GM23248 (cell line): Measurements from ENCODE around the gene BCL7A. TPM values are rescaled to one million over a fixed set of nuclear protein-coding genes. Genes with fewer than 3 reads are reported as not detected.
A peak's percentile ranks its signal among the peaks of the same experiment; 100 is the strongest.

Source experiments
- DNase-seq: peaks from one replicate; pipeline ENCODE4 v3.0.0-alpha.2; 2015
- H2AFZ ChIP-seq: fragments of 200-600 bp; sonication (generic); 2 replicates; pipeline ENCODE4 v1.6.1; 2016; ENCODE audit warnings: antibody characterized with exemption
- H3F3A ChIP-seq: fragments of 200-600 bp; sonication (generic); 2 replicates; pipeline ENCODE4 v1.6.1; 2016; ENCODE audit warnings: mild to moderate bottlenecking, antibody characterized with exemption, mixed run types; ENCODE audit not compliant: insufficient read depth
- H3K27ac ChIP-seq: fragments of 200-600 bp; sonication (generic); 2 replicates; pipeline ENCODE4 v1.5.1; 2016; ENCODE audit warnings: mild to moderate bottlenecking
- H3K27me3 ChIP-seq: fragments of 200-600 bp; sonication (generic); replicated peaks from 2 replicates; pipeline ENCODE4 v1.6.1; 2016; ENCODE audit warnings: mild to moderate bottlenecking; ENCODE audit not compliant: insufficient read depth
- H3K36me3 ChIP-seq: fragments of 200-600 bp; sonication (generic); 2 replicates; pipeline ENCODE4 v1.6.1; 2016; ENCODE audit warnings: low read depth, mild to moderate bottlenecking
- H3K4me1 ChIP-seq: fragments of 200-600 bp; sonication (generic); 2 replicates; pipeline ENCODE4 v1.6.1; 2016; ENCODE audit warnings: mild to moderate bottlenecking; ENCODE audit not compliant: insufficient read depth
- H3K4me2 ChIP-seq: fragments of 200-600 bp; sonication (generic); one replicate; pipeline ENCODE4 v1.6.1; 2016; ENCODE audit warnings: mild to moderate bottlenecking; ENCODE audit not compliant: unreplicated experiment
- H3K4me3 ChIP-seq: fragments of 200-600 bp; sonication (generic); 2 replicates; pipeline ENCODE4 v1.5.1; 2016; ENCODE audit warnings: mild to moderate bottlenecking
- H3K79me2 ChIP-seq: fragments of 200-600 bp; sonication (generic); 2 replicates; pipeline ENCODE4 v1.6.1; 2016; ENCODE audit warnings: mild to moderate bottlenecking; ENCODE audit not compliant: insufficient read depth
- H3K9ac ChIP-seq: fragments of 200-600 bp; sonication (generic); 2 replicates; pipeline ENCODE4 v1.6.1; 2016; ENCODE audit warnings: mild to moderate bottlenecking
- H3K9me2 ChIP-seq: fragments of 200-600 bp; sonication (generic); 2 replicates; pipeline ENCODE4 v1.6.1; 2016; ENCODE audit warnings: mixed run types, mild to moderate bottlenecking, moderate library complexity; ENCODE audit not compliant: insufficient read depth
- H3K9me3 ChIP-seq: fragments of 200-600 bp; sonication (generic); one replicate; pipeline ENCODE4 v1.6.1; 2017; ENCODE audit warnings: low read depth
- H4K20me1 ChIP-seq: fragments of 200-600 bp; sonication (generic); 2 replicates; pipeline ENCODE4 v1.6.0; 2016; ENCODE audit not compliant: insufficient read depth
- EZH2 ChIP-seq: fragments of 200-600 bp; sonication (generic); IDR thresholded peaks from 2 replicates; pipeline ENCODE4 v1.6.1; 2018; ENCODE audit warnings: antibody characterized with exemption, mild to moderate bottlenecking; ENCODE audit not compliant: insufficient read depth, poor library complexity, severe bottlenecking
- EZH2phosphoT487 ChIP-seq: fragments of 200-600 bp; sonication (generic); IDR thresholded peaks from 2 replicates; pipeline ENCODE4 v1.6.1; 2018; ENCODE audit warnings: antibody characterized with exemption, moderate library complexity, mild to moderate bottlenecking, low read depth; ENCODE audit not compliant: insufficient read depth
- WGBS, 2 experiments: methylation state at CpG; one replicate each; pipeline ENCODE4 v1.1.6; 2015 to 2017; ENCODE audit warnings: low lambda C conversion rate in 2 of 2, low coverage in 1 of 2; ENCODE audit errors: missing lambda C conversion rate in 2 of 2; 5-methylcytosine and 5-hydroxymethylcytosine counted together
- in situ Hi-C: fragments of 300-500 bp; cut with MboI; formaldehyde crosslinking; loops from 2 replicates; pipeline ENCODE4 v1.15.0; 2020
- polyA plus RNA-seq: library from polyadenylated mRNA; unstranded; fragments of >200 nt; fragmentation: Nextera tagmentation; extraction: Ambion mirVana; gene quantifications from 2 replicates; pipeline ENCODE4 v1.2.1, GENCODE V29; 2016
- total RNA-seq: library from RNA; depleted of rRNA; stranded (reverse); fragments of >200 nt; shearing (Covaris generic); gene quantifications from 2 replicates; pipeline ENCODE4 v1.2.3, GENCODE V29; 2014; rRNA removed

Gene BCL7A
- total RNA-seq (3.4 and 4.2 TPM in 2 replicates), polyA plus RNA-seq (2.7 and 3.0 TPM in 2 replicates)

DNA sequence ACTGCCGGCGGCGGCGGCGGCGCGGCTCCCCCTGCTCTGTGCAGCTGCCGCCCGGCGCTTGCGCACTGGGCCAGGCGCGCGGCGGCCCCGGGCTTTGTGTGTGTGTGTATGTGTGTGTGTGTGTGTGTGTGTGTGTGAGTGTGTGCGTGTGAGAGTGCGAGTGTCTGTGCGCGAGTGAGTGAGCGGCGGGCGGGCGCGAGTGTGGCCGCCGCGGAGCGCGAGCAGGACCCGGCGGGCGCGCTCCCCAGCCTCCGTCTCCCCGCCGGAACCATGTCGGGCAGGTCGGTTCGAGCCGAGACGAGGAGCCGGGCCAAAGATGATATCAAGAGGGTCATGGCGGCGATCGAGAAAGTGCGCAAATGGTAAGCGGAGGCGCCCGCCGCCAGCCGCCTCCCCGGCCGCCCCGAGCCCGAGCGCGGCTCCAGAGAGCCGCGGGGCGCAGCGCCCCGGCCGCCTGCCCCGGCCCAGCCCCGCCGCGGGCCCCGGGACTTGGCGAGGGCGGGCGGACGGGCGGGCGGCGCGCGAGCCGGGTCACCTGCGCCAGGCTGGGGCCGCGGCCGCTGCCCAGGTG is at the start of gene BCL7A:
Gene BCL7A (plus strand): TSS at position 63 of the 571 bp plus-strand sequence. CDS start 208 bp downstream, at position 271.
- Histone ChIP-seq H3K36me3 (no peaks in the 10 kb centered on the region), H3F3A (no peaks in the 10 kb centered on the region), H2AFZ (peak within 1 kb of the TSS; percentile 84), H3K4me1 (0 out of 2 replicates have a peak, but pooled peaks cover 5% of the 10 kb centered on the region), H3K9me2 (no peaks in the 10 kb centered on the region), H3K4me2 (peak within 1 kb of the TSS; percentile 93), H3K4me3 (peak within 1 kb of the TSS; percentile 74), H3K27ac (no peak within 1 kb of the TSS), H3K9me3 (no peaks in the 10 kb centered on the region), H3K79me2 (peaks cover 7% of the 10 kb centered on the region; the same call in 1 of the 2 replicates), H3K27me3 (peaks cover 4% of the 10 kb centered on the region; the same call in 1 of the 2 replicates), H3K9ac (peak within 1 kb of the TSS; percentile 75), H4K20me1 (no peaks in the 10 kb centered on the region)
- in situ Hi-C loops, result no loop called here
- peak; percentile 77 for DNase-seq
- 1 to 10% methylated on average over 2 to 72 of the region's 83 CpGs for WGBS, 2 experiments
- no peak for TF ChIP-seq EZH2
- no peak for TF ChIP-seq EZH2phosphoT487

DNA sequence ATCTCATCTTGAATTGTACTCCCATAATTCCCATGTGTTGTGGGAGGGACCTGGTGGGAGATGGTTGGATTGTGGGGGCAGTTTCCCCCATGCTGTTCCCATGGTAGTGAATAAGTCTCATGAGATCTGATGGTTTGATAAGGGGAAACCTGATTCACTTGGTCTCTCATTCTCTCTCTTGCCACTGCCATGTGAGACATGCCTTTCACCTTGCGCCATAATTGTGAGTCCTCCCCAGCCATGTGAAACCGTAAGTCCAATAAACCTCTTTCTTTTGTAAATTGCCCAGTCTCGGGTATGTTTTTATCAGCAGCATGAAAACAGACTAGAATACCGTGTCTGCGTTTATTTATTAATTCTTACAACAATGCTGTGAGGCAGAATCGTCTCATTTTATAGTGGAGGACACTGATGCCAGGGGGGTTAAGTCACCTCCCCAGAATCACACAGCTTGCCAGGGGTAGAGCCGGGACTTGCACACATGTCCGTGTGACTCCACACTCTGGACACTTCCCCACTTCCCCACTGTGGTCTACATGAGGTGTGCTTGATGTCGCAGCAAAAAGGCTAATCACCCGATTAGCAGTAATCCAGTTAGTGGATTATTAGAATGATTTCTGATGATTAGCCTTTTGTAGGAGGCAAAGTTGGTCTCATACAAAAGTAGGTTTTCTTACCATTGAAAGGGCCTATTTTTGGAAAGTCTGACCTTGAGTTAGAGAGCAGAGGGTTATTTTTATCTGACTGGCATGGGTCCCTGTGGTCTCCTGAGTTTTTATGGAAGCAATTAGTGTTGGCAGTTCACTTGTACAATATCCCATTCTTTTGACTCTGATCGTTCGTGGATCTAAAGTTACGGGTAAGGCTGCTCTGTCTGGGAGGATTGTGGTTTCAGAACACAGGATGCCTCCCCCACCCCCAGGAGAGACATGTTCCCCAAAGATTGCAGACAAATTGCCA is 47.4 kb upstream of the BCL7A start:
- Histone ChIP-seq H4K20me1 (no peaks in the 10 kb centered on the region), H3K4me1 (no peaks in the 10 kb centered on the region), H2AFZ (no peak overlapping the region), H3K9me2 (no peaks in the 10 kb centered on the region), H3K4me3 (no peak overlapping the region), H3F3A (no peaks in the 10 kb centered on the region), H3K9me3 (no peaks in the 10 kb centered on the region), H3K79me2 (no peaks in the 10 kb centered on the region), H3K27ac (no peak overlapping the region), H3K36me3 (no peaks in the 10 kb centered on the region), H3K27me3 (no peaks in the 10 kb centered on the region), H3K4me2 (no peak overlapping the region), H3K9ac (no peak overlapping the region)
- TF ChIP-seq EZH2phosphoT487 (no peak), EZH2 (no peak)
- in situ Hi-C loops, result no loop called here
- whole genome bisulfite sequencing, 2 experiments, result 57 to 62% methylated on average over 13 of the region's 13 CpGs
- no peak for DNase-seq

DNA sequence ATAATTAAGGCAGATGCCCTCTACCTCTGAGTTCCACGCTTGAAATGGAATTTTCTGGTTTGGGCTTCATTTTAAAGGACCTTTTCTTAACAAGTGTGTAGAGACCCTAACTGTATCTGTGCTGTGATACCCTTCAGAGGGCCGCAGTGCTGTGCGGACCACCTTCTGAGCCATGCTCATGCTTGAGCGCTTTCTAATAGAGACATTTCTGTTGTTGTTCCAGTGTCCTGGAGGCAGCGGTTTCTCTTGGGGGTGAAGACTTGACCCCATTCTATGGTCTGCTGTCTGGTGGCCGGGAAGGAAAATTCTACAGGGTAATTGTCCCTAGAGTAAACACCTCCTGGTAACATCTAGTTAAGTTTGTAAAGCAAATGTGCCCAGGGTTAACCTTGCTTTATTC is 46.7 kb upstream of the BCL7A start:
- Histone ChIP-seq H4K20me1 (no peaks in the 10 kb centered on the region), H3K9me2 (no peaks in the 10 kb centered on the region), H3K27ac (no peak overlapping the region), H3K4me2 (no peak overlapping the region), H3K9me3 (no peaks in the 10 kb centered on the region), H3K36me3 (no peaks in the 10 kb centered on the region), H3K9ac (no peak overlapping the region), H3K4me3 (no peak overlapping the region), H2AFZ (no peak overlapping the region), H3K79me2 (no peaks in the 10 kb centered on the region), H3F3A (no peaks in the 10 kb centered on the region), H3K4me1 (no peaks in the 10 kb centered on the region), H3K27me3 (no peaks in the 10 kb centered on the region)
- TF ChIP-seq EZH2phosphoT487, result no peak
- TF ChIP-seq EZH2, result no peak
- in situ Hi-C loops, result no loop called here
- DNase-seq, result no peak
- 95 to 97% methylated on average over 6 of the region's 6 CpGs for WGBS, 2 experiments

DNA sequence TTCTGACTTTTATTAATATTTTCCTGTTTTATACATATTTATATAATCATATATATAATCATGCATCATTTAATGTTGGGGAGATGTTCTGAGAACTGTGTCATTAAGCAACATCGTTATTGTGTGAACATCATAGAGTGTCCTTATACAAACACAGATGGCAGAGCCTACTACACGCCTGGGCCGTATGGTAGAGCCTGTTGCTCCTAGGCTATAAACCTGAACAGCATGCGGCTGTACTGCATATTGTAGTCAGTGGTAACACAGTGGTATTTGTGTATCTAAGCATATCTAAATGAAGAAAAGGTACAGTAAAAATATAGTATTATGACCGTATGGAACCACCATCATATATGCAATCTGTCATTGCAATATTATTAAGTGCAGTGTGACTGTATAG is 44.7 kb upstream of the BCL7A start:
- no peak overlapping the region for H3K4me2 ChIP-seq
- H3K4me1 ChIP-seq, result no peaks in the 10 kb centered on the region
- no peak for TF ChIP-seq EZH2
- TF ChIP-seq EZH2phosphoT487, result no peak
- H3F3A ChIP-seq, result no peaks in the 10 kb centered on the region
- H3K9ac ChIP-seq, result no peak overlapping the region
- no peaks in the 10 kb centered on the region for H3K9me3 ChIP-seq
- no peak for DNase-seq
- H3K27ac ChIP-seq, result no peak overlapping the region
- no peaks in the 10 kb centered on the region for H3K9me2 ChIP-seq
- no peaks in the 10 kb centered on the region for H3K36me3 ChIP-seq
- WGBS, 2 experiments, result 89 to 90% methylated on average over 5 of the region's 5 CpGs
- H3K79me2 ChIP-seq, result no peaks in the 10 kb centered on the region
- H4K20me1 ChIP-seq, result no peaks in the 10 kb centered on the region
- no peaks in the 10 kb centered on the region for H3K27me3 ChIP-seq
- no peak overlapping the region for H2AFZ ChIP-seq
- in situ Hi-C loops, result no loop called here
- H3K4me3 ChIP-seq, result no peak overlapping the region
